Transverse colon (tissue), 4 donors: ENCODE measurements around the gene TNFAIP6. TPM values are rescaled to one million over a fixed set of nuclear protein-coding genes. Genes with fewer than 3 reads are reported as not detected.

Experiments
- DNase-seq: peaks from one replicate; pipeline ENCODE4 v3.0.0-alpha.2; 2019
- H3K27ac ChIP-seq, 4 donors: fragments of 200-600 bp; sonication (generic); 2 replicates each; pipeline ENCODE4 v1.5.1; 2016 to 2018; ENCODE audit warnings: inconsistent platforms in 4 of 4
- H3K27me3 ChIP-seq: fragments of 200-600 bp; sonication (generic); 2 replicates; pipeline ENCODE4 v1.5.1; 2017; ENCODE audit warnings: inconsistent platforms
- H3K36me3 ChIP-seq, 4 donors: fragments of 200-600 bp; sonication (generic); 2 replicates each; pipeline ENCODE4 v1.5.1; 2017 to 2019; ENCODE audit warnings: inconsistent platforms in 4 of 4
- H3K4me1 ChIP-seq, 4 donors: fragments of 200-600 bp; sonication (generic); 2 replicates each; pipeline ENCODE4 v1.5.1; 2017 to 2020; ENCODE audit warnings: inconsistent platforms in 4 of 4
- H3K4me3 ChIP-seq, 4 donors: fragments of 200-600 bp; sonication (generic); 1 replicate in 1 of 4; 2 replicates in 3 of 4; pipeline versions ENCODE4 v1.5.1 to v1.6.1; 2017 to 2019; ENCODE audit warnings: inconsistent platforms in 4 of 4
- H3K9me3 ChIP-seq, 2 donors: fragments of 200-600 bp; sonication (generic); 2 replicates each; pipeline ENCODE4 v1.5.1; 2017 to 2019; ENCODE audit warnings: inconsistent platforms in 2 of 2
- CTCF ChIP-seq, 5 experiments: fragments of 200-600 bp in 3 of 5; fragments of 450-650 bp in 2 of 5; sonication (generic) in 3 of 5; IDR thresholded peaks; 1 replicate in 2 of 5; 2 replicates in 3 of 5; pipeline ENCODE4 v1.5.1; 2016 to 2017; ENCODE audit warnings: antibody characterized with exemption in 5 of 5, inconsistent platforms in 3 of 5, mild to moderate bottlenecking in 2 of 5, moderate library complexity in 1 of 5
- EP300 ChIP-seq: sonication (generic); formaldehyde crosslinking; IDR thresholded peaks from one replicate; pipeline ENCODE4 v1.6.1; 2017; ENCODE audit warnings: antibody characterized with exemption, low read depth
- POLR2A ChIP-seq: fragments of 450-650 bp; IDR thresholded peaks from one replicate; pipeline ENCODE4 v1.6.1; 2016; ENCODE audit warnings: antibody characterized with exemption, mild to moderate bottlenecking, moderate library complexity
- POLR2AphosphoS5 ChIP-seq, 3 donors: sonication (generic); formaldehyde crosslinking; IDR thresholded peaks; one replicate each; pipeline ENCODE4 v1.6.1; 2016; ENCODE audit warnings: antibody characterized with exemption in 3 of 3
- WGBS, 2 donors: methylation state at CpG; one replicate each; pipeline ENCODE4 v1.1.5; 2018; ENCODE audit warnings: low coverage in 1 of 2; 5-methylcytosine and 5-hydroxymethylcytosine counted together
- in situ Hi-C, 4 donors: fragments of 200-750 bp; cut with MboI; loops; one replicate each; pipeline versions ENCODE4 v1.15.0 to v1.15.1; 2017; ENCODE audit warnings: low sequenced_read_pairs in 3 of 4, low pct_ligation_motif_present in 1 of 4, low pct_unique_long_range_greater_than_20kb in 1 of 4
- intact Hi-C: fragments of 100-400 bp; cut with DNase I; formaldehyde crosslinking; loops from one replicate; pipeline ENCODE4 v1.15.1; 2023; ENCODE audit warnings: low total_unique reads
- total RNA-seq, 4 donors: library from RNA; depleted of rRNA; stranded (reverse); fragments of >200 nt; gene quantifications; one replicate each; pipeline ENCODE4 v1.1.0, GENCODE V29; 2016

Gene TNFAIP6
- total RNA-seq, 4 donors from 2014 or later = 0.95 TPM; not detected in 3

DNA sequence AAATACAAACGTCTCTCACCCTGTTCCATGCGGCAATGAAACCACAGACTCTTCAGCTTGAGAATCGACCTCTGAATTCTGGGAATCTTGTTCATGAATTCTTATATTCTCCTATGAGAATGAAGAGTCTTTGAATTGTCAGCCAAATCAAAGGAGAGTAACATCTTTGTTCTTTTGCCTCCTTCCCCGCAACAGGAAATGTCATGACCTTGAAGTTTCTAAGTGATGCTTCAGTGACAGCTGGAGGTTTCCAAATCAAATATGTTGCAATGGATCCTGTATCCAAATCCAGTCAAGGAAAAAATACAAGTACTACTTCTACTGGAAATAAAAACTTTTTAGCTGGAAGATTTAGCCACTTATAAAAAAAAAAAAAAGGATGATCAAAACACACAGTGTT lies 21.8 kb downstream of the TNFAIP6 start:
- Histone ChIP-seq H3K36me3 (no peaks in the 10 kb centered on the region), H3K9me3 (no peaks in the 10 kb centered on the region), H3K27me3 (no peaks in the 10 kb centered on the region), H3K4me3 (no peak overlapping the region), H3K4me1 (no peaks in the 10 kb centered on the region), H3K27ac (no peak overlapping the region)
- intact Hi-C loops = no loop called here
- WGBS, 2 donors = 62 to 80% methylated on average over 4 of the region's 4 CpGs
- no peak for DNase-seq
- TF ChIP-seq CTCF (IDR thresholded peaks at IDR 0.05) (no peak), POLR2A (no peak), EP300 (no peak), POLR2AphosphoS5 (IDR thresholded peaks at IDR 0.05) (no peak)
- in situ Hi-C loops = no loop called here

GRCh38 chr2:151380580-151381235 lies 23.3 kb downstream of the TNFAIP6 start:
- TF ChIP-seq CTCF (IDR thresholded peaks at IDR 0.05) = no peak
- TF ChIP-seq EP300 = no peak
- no peak for TF ChIP-seq POLR2AphosphoS5 (IDR thresholded peaks at IDR 0.05)
- no peak for TF ChIP-seq POLR2A
- Histone ChIP-seq H3K9me3 (no peaks in the 10 kb centered on the region), H3K4me1 (no peaks in the 10 kb centered on the region), H3K27ac (no peak overlapping the region), H3K27me3 (no peaks in the 10 kb centered on the region), H3K36me3 (no peaks in the 10 kb centered on the region), H3K4me3 (no peak overlapping the region)
- 73 to 80% methylated on average over 6 of the region's 6 CpGs for WGBS, 2 donors
- intact Hi-C loops = no loop called here
- no peak for DNase-seq
- in situ Hi-C loops = no loop called here

GRCh38 chr2:151381266-151381665 lies 23.9 kb downstream of the TNFAIP6 start:
- no peak overlapping the region for H3K4me3 ChIP-seq
- no peak overlapping the region for H3K27ac ChIP-seq
- intact Hi-C loops (no loop called here), in situ Hi-C loops (no loop called here)
- no peak for DNase-seq
- TF ChIP-seq CTCF (IDR thresholded peaks at IDR 0.05) (no peak), POLR2A (no peak), POLR2AphosphoS5 (IDR thresholded peaks at IDR 0.05) (no peak), EP300 (no peak)
- H3K9me3 ChIP-seq = no peaks in the 10 kb centered on the region
- 89 to 100% methylated on average over 1 to 2 of the region's 2 CpGs for WGBS, 2 donors
- H3K27me3 ChIP-seq = no peaks in the 10 kb centered on the region
- H3K4me1 ChIP-seq = no peaks in the 10 kb centered on the region
- no peaks in the 10 kb centered on the region for H3K36me3 ChIP-seq

DNA sequence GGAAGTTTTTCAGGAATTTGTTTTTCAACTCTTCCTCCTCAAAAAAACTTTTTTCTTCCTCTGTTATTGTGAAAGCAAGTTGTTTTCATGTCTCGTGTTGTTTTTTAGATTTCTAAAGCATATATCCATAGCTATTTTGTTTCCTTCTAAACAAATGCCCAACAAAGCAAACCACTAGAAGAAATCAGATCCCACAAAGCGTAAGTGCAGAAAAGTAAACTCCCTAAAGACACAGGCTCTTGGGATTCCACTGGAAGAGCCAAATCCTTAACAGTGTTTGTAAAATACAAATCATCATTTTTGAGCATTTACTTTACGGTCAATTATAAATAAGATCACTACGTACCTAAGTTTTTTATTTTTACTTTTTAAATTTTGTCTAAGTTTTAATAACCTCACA lies 30.6 kb downstream of the TNFAIP6 start:
- intact Hi-C loops (no loop called here), in situ Hi-C loops (no loop called here)
- Histone ChIP-seq H3K27ac (no peak overlapping the region), H3K9me3 (no peaks in the 10 kb centered on the region), H3K4me1 (no peaks in the 10 kb centered on the region), H3K4me3 (no peak overlapping the region), H3K36me3 (no peaks in the 10 kb centered on the region), H3K27me3 (no peaks in the 10 kb centered on the region)
- TF ChIP-seq EP300 = no peak
- no peak for TF ChIP-seq CTCF (IDR thresholded peaks at IDR 0.05)
- no peak for DNase-seq
- 83 to 86% methylated on average over 4 of the region's 4 CpGs for WGBS, 2 donors
